Activated CD4-positive, alpha-beta memory T cell treated with anti-CD3 and anti-CD28 coated beads for 36 hours (primary cell): ENCODE results near the gene NCOA3. TPM values are rescaled to one million over a fixed set of nuclear protein-coding genes. Genes with fewer than 3 reads are reported as not detected.
A peak's percentile ranks its signal among the peaks of the same experiment; 100 is the strongest.
"Not testable (repeated sequence)": the region's sequence is repeated elsewhere in the genome, so short reads cannot be mapped to it uniquely, and the experiment has no call there.

Experiments used
- CTCF ChIA-PET: fragments of 350-600 bp; sonication (Branson Sonifier 250); formaldehyde crosslinking; loops from one replicate; lab custom pipeline; 2021; ENCODE audit warnings: antibody characterized with exemption, inconsistent platforms; lab: Charles Lee
- POLR2A ChIA-PET: fragments of 350-600 bp; sonication (Branson Sonifier 250); formaldehyde crosslinking; loops from one replicate; lab custom pipeline; 2021; ENCODE audit warnings: antibody characterized with exemption; lab: Charles Lee
- DNase-seq: peaks from one replicate; pipeline ENCODE4 v3.0.0-alpha.2; 2020
- H3K27ac Mint-ChIP-seq: one replicate; pipeline ENCODE4 v1.8.0; 2021; ENCODE audit warnings: mixed read lengths
- H3K27me3 Mint-ChIP-seq: one replicate; pipeline ENCODE4 v1.8.0; 2021; ENCODE audit warnings: mixed read lengths
- H3K36me3 Mint-ChIP-seq: one replicate; pipeline ENCODE4 v1.8.0; 2021; ENCODE audit warnings: mixed read lengths
- H3K4me1 Mint-ChIP-seq: one replicate; pipeline ENCODE4 v1.8.0; 2021; ENCODE audit warnings: low read depth, mixed read lengths
- H3K4me3 Mint-ChIP-seq: one replicate; pipeline ENCODE4 v1.8.0; 2021; ENCODE audit warnings: mild to moderate bottlenecking, mixed read lengths
- H3K9me3 Mint-ChIP-seq: one replicate; pipeline ENCODE4 v1.8.0; 2021; ENCODE audit warnings: mixed read lengths
- intact Hi-C: fragments of 100-400 bp; cut with micrococcal nuclease; formaldehyde crosslinking; loops from one replicate; pipeline ENCODE4 v1.15.1; 2023
- total RNA-seq, 2 experiments: library from RNA; stranded (reverse); gene quantifications; one replicate each; pipeline ENCODE4 v1.2.3, GENCODE V29; 2021

Gene NCOA3
- total RNA-seq: 10 to 100 TPM; 72.0 to 81.8 TPM

DNA sequence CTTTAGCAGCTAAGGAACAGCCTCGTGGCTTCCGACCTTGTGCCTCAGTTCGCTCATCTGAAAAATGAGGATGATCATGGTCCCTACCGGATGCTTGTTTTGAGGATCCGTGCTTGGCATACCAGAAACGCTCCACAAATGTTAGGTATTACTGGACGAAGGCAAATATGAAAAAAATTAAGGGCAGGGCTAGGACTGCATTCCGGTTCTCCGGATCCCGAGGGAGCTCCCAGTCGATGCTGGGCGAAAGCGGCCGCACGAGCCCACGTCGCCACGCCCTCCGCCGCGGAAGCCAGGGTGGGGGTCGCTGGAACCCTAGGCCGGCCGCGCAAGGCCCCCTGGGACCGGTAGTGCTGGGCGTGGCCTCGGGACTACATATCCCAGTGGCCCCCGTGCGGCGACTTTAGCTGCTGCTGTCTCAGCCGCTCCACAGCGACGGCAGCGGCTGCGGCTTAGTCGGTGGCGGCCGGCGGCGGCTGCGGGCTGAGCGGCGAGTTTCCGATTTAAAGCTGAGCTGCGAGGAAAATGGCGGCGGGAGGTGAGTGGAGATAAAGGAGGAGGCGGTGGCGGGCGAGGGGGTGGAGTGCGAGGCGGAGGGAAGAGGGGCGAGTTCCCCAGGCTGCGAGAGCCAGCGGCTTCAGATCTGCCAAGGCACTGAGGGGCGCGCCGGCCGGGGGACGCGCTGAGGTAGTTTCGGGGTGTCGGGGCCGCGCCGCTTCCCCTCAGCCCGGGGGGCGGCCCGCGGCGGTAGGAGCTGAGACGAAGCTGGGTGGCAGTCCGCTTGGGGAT, at the start of gene NCOA3:
TSS of gene NCOA3 (plus strand) at position 406 of the 789 bp plus-strand sequence. CDS start 120,361 bp downstream, outside the sequence.
- Mint-ChIP-seq H3K4me3 (peak within 1 kb of the TSS; percentile 92), H3K4me1 (peaks cover 54% of the 10 kb centered on the region), H3K9me3 (no peaks in the 10 kb centered on the region), H3K36me3 (peaks cover 28% of the 10 kb centered on the region), H3K27me3 (no peaks in the 10 kb centered on the region), H3K27ac (peak within 1 kb of the TSS; percentile 89)
- DNase-seq: peak; percentile 96
- intact Hi-C loops: loop anchor here (1.0 to 10.0 kb wide), 5 partner anchors 14 to 1263 kb away; no protein-coding TSS in a partner anchor
- ChIA-PET POLR2A (interaction anchor here (0.6 to 4.2 kb wide), 15 partner anchors 8 to 1268 kb away, joined by 3 to 70 read pairs (median 5); partner anchors contain the start of gene ZMYND8), CTCF (interaction anchor here (0.6 to 5.7 kb wide), 15 partner anchors 8 to 950 kb away, joined by 3 to 30 read pairs (median 5); no protein-coding TSS in a partner anchor)

GRCh38 chr20:47452736-47453161, 48.9 kb upstream of the NCOA3 start:
- H3K4me1 Mint-ChIP-seq: peaks cover 31% of the 10 kb centered on the region
- no peak overlapping the region for H3K4me3 Mint-ChIP-seq
- CTCF ChIA-PET: interaction anchor here (0.8 to 1.9 kb wide), 6 partner anchors 34 to 180 kb away, joined by 3 to 11 read pairs (median 4); partner anchors contain the start of gene NCOA3
- POLR2A ChIA-PET: interaction anchor here (1.0 to 2.4 kb wide), 3 partner anchors 34 to 49 kb away, joined by 3 to 23 read pairs (median 5); partner anchors contain the start of gene NCOA3
- no peaks in the 10 kb centered on the region for H3K36me3 Mint-ChIP-seq
- peak overlapping the region; percentile 74 for H3K27ac Mint-ChIP-seq
- intact Hi-C loops: loop anchor here (1.0 kb wide), 1 partner anchor 35 kb away; no protein-coding TSS in a partner anchor
- H3K27me3 Mint-ChIP-seq: no peaks in the 10 kb centered on the region
- no peak for DNase-seq
- no peaks in the 10 kb centered on the region for H3K9me3 Mint-ChIP-seq

DNA sequence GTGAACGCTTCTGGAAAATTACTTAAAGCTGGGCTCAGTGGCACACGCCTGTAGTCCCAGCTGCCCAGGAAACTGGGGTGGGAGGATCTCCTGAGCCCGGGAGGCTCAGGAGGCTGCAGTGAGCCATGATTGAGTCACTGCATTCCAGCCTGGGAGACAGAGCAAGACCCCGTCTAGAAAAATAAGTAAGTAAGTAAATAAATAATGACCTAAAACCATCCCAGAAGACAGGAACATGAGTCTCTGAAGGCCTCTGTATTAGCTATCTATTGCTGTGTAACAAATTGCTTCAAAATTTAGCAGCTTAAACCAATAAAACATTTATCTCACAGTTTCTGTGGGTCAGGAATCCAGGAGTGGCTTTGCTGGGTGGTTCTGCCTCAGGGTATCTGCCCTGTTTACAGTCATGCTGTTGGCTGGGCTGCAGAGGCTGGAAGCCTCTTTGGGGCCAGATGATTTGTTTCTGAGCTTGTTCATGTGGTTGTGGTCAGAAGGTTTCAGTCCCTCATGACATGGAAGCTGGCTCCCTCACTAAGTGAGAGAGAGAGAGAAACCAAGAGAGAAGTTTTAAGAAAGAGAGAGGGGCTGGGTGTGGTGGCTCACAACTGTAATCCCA, 48.4 kb upstream of the NCOA3 start:
- POLR2A ChIA-PET: interaction anchor here (1.0 to 2.4 kb wide), 5 partner anchors 34 to 255 kb away, joined by 3 to 23 read pairs (median 5); partner anchors contain the start of gene NCOA3
- H3K4me1 Mint-ChIP-seq: peaks cover 35% of the 10 kb centered on the region
- no peak overlapping the region for H3K4me3 Mint-ChIP-seq
- peak; percentile 77 for DNase-seq
- no peaks in the 10 kb centered on the region for H3K36me3 Mint-ChIP-seq
- H3K9me3 Mint-ChIP-seq: no peaks in the 10 kb centered on the region
- peak overlapping the region; percentile 74 for H3K27ac Mint-ChIP-seq
- intact Hi-C loops: loop anchor here (1.0 kb wide), 1 partner anchor 34 kb away; no protein-coding TSS in a partner anchor
- no peaks in the 10 kb centered on the region for H3K27me3 Mint-ChIP-seq
- CTCF ChIA-PET: interaction anchor here (0.5 to 1.9 kb wide), 8 partner anchors 19 to 1753 kb away, joined by 3 to 11 read pairs (median 4); partner anchors contain the start of gene NCOA3

GRCh38 chr20:47454298-47455132, 47.2 kb upstream of the NCOA3 start:
- no peak for DNase-seq
- no peak overlapping the region for H3K27ac Mint-ChIP-seq
- H3K4me3 Mint-ChIP-seq: no peak overlapping the region
- H3K27me3 Mint-ChIP-seq: no peaks in the 10 kb centered on the region
- no peaks in the 10 kb centered on the region for H3K36me3 Mint-ChIP-seq
- peaks cover 41% of the 10 kb centered on the region for H3K4me1 Mint-ChIP-seq
- ChIA-PET CTCF (interaction anchor here (1.4 to 3.2 kb wide), 3 partner anchors 47 to 71 kb away, joined by 5 to 20 read pairs (median 11); partner anchors contain the start of gene NCOA3), POLR2A (interaction anchor here (1.0 to 2.4 kb wide), 3 partner anchors 33 to 256 kb away, joined by 3 to 23 read pairs (median 5); no protein-coding TSS in a partner anchor)
- H3K9me3 Mint-ChIP-seq: no peaks in the 10 kb centered on the region
- intact Hi-C loops: no loop called here

GRCh38 chr20:47455133-47456040, 46.3 kb upstream of the NCOA3 start:
- H3K27ac Mint-ChIP-seq: no peak overlapping the region
- no peak for DNase-seq
- intact Hi-C loops: no loop called here
- no peaks in the 10 kb centered on the region for H3K9me3 Mint-ChIP-seq
- CTCF ChIA-PET: interaction anchor here (0.9 to 3.2 kb wide), 2 partner anchors 32 to 72 kb away, joined by 3 to 20 read pairs; no protein-coding TSS in a partner anchor
- no peaks in the 10 kb centered on the region for H3K27me3 Mint-ChIP-seq
- H3K36me3 Mint-ChIP-seq: no peaks in the 10 kb centered on the region
- H3K4me3 Mint-ChIP-seq: no peak overlapping the region
- peaks cover 41% of the 10 kb centered on the region for H3K4me1 Mint-ChIP-seq
- POLR2A ChIA-PET: interaction anchor here (1.0 to 1.8 kb wide), 2 partner anchors 32 to 155 kb away, joined by 3 to 5 read pairs; no protein-coding TSS in a partner anchor

- Mint-ChIP-seq H3K27me3 (no peaks in the 10 kb centered on the region), H3K27ac (no peak overlapping the region), H3K4me1 (peaks cover 39% of the 10 kb centered on the region), H3K36me3 (no peaks in the 10 kb centered on the region), H3K9me3 (no peaks in the 10 kb centered on the region), H3K4me3 (no peak overlapping the region)
- CTCF ChIA-PET: interaction anchor here (0.8 to 3.2 kb wide), 5 partner anchors 31 to 258 kb away, joined by 3 to 20 read pairs (median 4); no protein-coding TSS in a partner anchor
- POLR2A ChIA-PET: interaction anchor here (1.8 kb wide), 1 partner anchor 31 kb away, joined by 5 read pairs; no protein-coding TSS in a partner anchor
- no peak for DNase-seq
- intact Hi-C loops: no loop called here
Observed at GRCh38 chr20:47456041-47456537, 45.6 kb upstream of the NCOA3 start.

DNA sequence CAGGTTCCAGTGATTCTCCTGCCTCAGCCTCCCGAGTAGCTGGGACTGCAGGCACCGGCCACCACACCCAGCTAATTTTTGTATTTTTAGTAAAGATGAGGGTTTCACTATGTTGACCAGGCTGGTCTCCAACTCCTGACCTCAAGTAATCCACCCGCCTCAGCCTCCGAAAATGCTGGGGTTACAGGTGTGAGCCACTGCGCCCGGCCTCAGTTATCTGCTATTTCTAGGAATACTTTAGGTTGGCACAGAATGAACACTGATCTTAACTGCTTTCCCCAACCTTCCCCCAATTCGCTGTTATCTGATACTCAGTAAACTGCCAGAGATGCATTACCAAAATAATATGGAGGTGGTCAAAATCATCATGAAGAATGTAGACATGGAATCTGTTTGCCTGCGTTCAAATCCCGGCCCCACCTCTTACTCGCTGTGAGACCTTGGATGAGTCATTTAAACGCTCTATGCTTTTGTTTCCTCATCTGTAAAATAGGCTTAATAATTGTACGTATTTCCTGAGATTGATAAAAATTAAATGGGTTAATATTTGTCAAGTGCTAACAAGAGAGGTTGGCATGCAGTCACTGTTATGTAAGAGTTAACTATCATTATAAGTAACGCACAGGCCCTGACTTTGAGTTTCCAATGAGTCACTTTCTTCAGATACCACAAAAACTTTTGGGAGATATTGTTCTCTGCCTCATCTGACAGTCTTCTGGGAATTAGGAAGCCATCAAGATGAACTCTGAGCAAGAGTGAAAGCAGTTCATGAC, 44.5 kb upstream of the NCOA3 start:
- ChIA-PET POLR2A (interaction anchor here (0.8 to 2.3 kb wide), 10 partner anchors 16 to 152 kb away, joined by 3 to 21 read pairs (median 4); partner anchors contain the start of genes NCOA3 and ZMYND8), CTCF (interaction anchor here (0.6 to 3.2 kb wide), 10 partner anchors 16 to 259 kb away, joined by 3 to 20 read pairs (median 4); no protein-coding TSS in a partner anchor)
- Mint-ChIP-seq H3K4me1 (peaks cover 39% of the 10 kb centered on the region), H3K27ac (peak overlapping the region; percentile 47), H3K27me3 (no peaks in the 10 kb centered on the region), H3K4me3 (no peak overlapping the region), H3K36me3 (no peaks in the 10 kb centered on the region), H3K9me3 (no peaks in the 10 kb centered on the region)
- peak; percentile 28 for DNase-seq
- intact Hi-C loops: loop anchor here (1.0 kb wide), 5 partner anchors 30 to 183 kb away; partner anchors contain the start of gene NCOA3

- H3K4me3 Mint-ChIP-seq, H3K27me3 Mint-ChIP-seq, H3K27ac Mint-ChIP-seq, DNase-seq, H3K36me3 Mint-ChIP-seq, H3K9me3 Mint-ChIP-seq, intact Hi-C loops: not testable (repeated sequence)
- peaks cover 29% of the 10 kb centered on the region for H3K4me1 Mint-ChIP-seq
- ChIA-PET POLR2A (interaction anchor here (0.6 to 2.3 kb wide), 8 partner anchors 15 to 413 kb away, joined by 3 to 21 read pairs (median 5); partner anchors contain the start of gene NCOA3), CTCF (interaction anchor here (1.0 to 1.8 kb wide), 3 partner anchors 29 to 185 kb away, joined by 3 to 16 read pairs (median 4); no protein-coding TSS in a partner anchor)
Observed at GRCh38 chr20:47458280-47459050, 43.2 kb upstream of the NCOA3 start.
